Neural crest cell (in vitro differentiated cells): ENCODE results near the gene FOSL2. TPM values are rescaled to one million over a fixed set of nuclear protein-coding genes. Genes with fewer than 3 reads are reported as not detected.

Experiments
- DNase-seq: peaks from one replicate; pipeline ENCODE4 v3.0.0; 2021; ENCODE audit warnings: low read depth, mixed read lengths, low spot score
- H3K27ac Mint-ChIP-seq: one replicate; pipeline ENCODE4 v1.8.0; 2021; ENCODE audit warnings: mild to moderate bottlenecking, mixed read lengths; ENCODE audit not compliant: unreplicated experiment
- H3K27me3 Mint-ChIP-seq: 2 replicates; pipeline ENCODE4 v1.8.0; 2021; ENCODE audit warnings: low read depth, mild to moderate bottlenecking, mixed read lengths
- H3K36me3 Mint-ChIP-seq: 2 replicates; pipeline ENCODE4 v1.8.0; 2021; ENCODE audit warnings: low read depth, mild to moderate bottlenecking, mixed read lengths
- H3K4me1 Mint-ChIP-seq: 2 replicates; pipeline ENCODE4 v1.8.0; 2021; ENCODE audit warnings: mixed read lengths
- H3K4me3 Mint-ChIP-seq: one replicate; pipeline ENCODE4 v1.8.0; 2021; ENCODE audit warnings: mild to moderate bottlenecking, mixed read lengths
- H3K9me3 Mint-ChIP-seq: 2 replicates; pipeline ENCODE4 v1.8.0; 2021; ENCODE audit warnings: mixed read lengths
- CTCF ChIP-seq: fragments of 200-600 bp; sonication (generic); conservative IDR thresholded peaks from 2 replicates; pipeline ENCODE4 v1.5.0; 2021; ENCODE audit warnings: antibody characterized with exemption, mild to moderate bottlenecking
- total RNA-seq: library from RNA; stranded (reverse); gene quantifications from 2 replicates; pipeline ENCODE4 v1.2.1, GENCODE V29; 2021

The FOSL2 gene
- total RNA-seq, 1 donor from 2014 or later = 2.9 TPM

GRCh38 chr2:28362991-28363521 is 29.6 kb upstream of the FOSL2 start:
- TF ChIP-seq CTCF = no peak
- no peak for DNase-seq
- Mint-ChIP-seq H3K36me3 (no peaks in the 10 kb centered on the region), H3K4me3 (no peak overlapping the region), H3K27me3 (no peaks in the 10 kb centered on the region), H3K9me3 (no peaks in the 10 kb centered on the region), H3K27ac (peak overlapping the region; percentile 43), H3K4me1 (peaks cover 17% of the 10 kb centered on the region)

GRCh38 chr2:28363686-28364280 is 28.9 kb upstream of the FOSL2 start:
- H3K36me3 Mint-ChIP-seq = no peaks in the 10 kb centered on the region
- TF ChIP-seq CTCF = no peak
- peaks cover 17% of the 10 kb centered on the region for H3K4me1 Mint-ChIP-seq
- no peak overlapping the region for H3K27ac Mint-ChIP-seq
- H3K27me3 Mint-ChIP-seq = no peaks in the 10 kb centered on the region
- H3K9me3 Mint-ChIP-seq = no peaks in the 10 kb centered on the region
- no peak overlapping the region for H3K4me3 Mint-ChIP-seq
- no peak for DNase-seq

- Mint-ChIP-seq H3K36me3 (no peaks in the 10 kb centered on the region), H3K4me3 (no peak overlapping the region), H3K27me3 (no peaks in the 10 kb centered on the region), H3K4me1 (peaks cover 17% of the 10 kb centered on the region), H3K9me3 (no peaks in the 10 kb centered on the region), H3K27ac (no peak overlapping the region)
- DNase-seq = no peak
- no peak for TF ChIP-seq CTCF
Observed at GRCh38 chr2:28364610-28365009, 28.0 kb upstream of the FOSL2 start.

GRCh38 chr2:28365158-28365557 is 27.5 kb upstream of the FOSL2 start:
- no peaks in the 10 kb centered on the region for H3K36me3 Mint-ChIP-seq
- peaks cover 17% of the 10 kb centered on the region for H3K4me1 Mint-ChIP-seq
- H3K9me3 Mint-ChIP-seq = no peaks in the 10 kb centered on the region
- H3K27ac Mint-ChIP-seq = no peak overlapping the region
- H3K4me3 Mint-ChIP-seq = no peak overlapping the region
- TF ChIP-seq CTCF = no peak
- no peak for DNase-seq
- no peaks in the 10 kb centered on the region for H3K27me3 Mint-ChIP-seq

- DNase-seq = no peak
- H3K9me3 Mint-ChIP-seq = no peaks in the 10 kb centered on the region
- no peak overlapping the region for H3K4me3 Mint-ChIP-seq
- H3K36me3 Mint-ChIP-seq = no peaks in the 10 kb centered on the region
- peaks cover 10% of the 10 kb centered on the region for H3K4me1 Mint-ChIP-seq
- no peak for TF ChIP-seq CTCF
- no peak overlapping the region for H3K27ac Mint-ChIP-seq
- H3K27me3 Mint-ChIP-seq = no peaks in the 10 kb centered on the region
Observed at GRCh38 chr2:28366149-28366495, 26.5 kb upstream of the FOSL2 start.
